ENCODE measurements around the gene R3HDM4.
"Not testable (repeated sequence)": the region's sequence is repeated elsewhere in the genome, so short reads cannot be mapped to it uniquely, and the experiment has no call there.

The R3HDM4 gene

DNA sequence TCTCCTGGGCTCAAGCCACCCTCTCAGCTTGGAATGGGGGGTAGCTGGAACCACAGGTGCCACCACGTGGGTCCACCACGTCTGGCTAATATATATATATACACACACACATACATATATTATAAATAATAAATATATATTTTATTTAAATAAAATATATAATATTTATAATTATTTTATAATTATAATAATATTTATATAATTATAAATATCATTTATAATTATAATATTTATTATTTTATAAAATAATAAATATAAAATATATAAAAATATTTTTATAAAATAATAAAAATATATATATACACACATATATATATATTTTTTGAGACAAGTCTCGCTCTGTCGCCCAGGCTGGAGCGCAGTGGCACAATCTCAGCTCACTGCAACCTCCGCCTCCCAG lies 58.5 kb downstream of the R3HDM4 start:
- DNase-seq (ENCODE audit: low read depth) = no peak

DNA sequence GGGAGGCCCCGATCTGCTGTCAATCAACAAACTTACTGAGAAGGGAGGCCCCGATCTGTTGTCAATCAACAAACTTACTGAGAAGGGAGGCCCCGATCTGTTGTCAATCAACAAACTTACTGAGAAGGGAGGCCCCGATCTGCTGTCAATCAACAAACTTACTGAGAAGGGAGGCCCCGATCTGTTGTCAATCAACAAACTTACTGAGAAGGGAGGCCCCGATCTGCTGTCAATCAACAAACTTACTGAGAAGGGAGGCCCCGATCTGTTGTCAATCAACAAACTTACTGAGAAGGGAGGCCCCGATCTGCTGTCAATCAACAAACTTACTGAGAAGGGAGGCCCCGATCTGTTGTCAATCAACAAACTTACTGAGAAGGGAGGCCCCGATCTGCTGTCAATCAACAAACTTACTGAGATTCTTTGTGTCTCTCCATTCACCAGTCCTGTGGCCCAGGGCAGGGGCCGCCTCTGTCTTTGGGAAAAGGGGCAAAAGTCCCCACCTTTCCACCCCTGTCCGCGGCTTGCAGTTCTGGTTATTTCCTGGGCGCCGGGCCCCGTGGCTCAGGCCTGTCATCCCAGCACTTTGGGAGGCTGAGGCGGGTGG lies 59.3 kb downstream of the R3HDM4 start:
- not testable (repeated sequence) for DNase-seq (ENCODE audit: low read depth)

DNA sequence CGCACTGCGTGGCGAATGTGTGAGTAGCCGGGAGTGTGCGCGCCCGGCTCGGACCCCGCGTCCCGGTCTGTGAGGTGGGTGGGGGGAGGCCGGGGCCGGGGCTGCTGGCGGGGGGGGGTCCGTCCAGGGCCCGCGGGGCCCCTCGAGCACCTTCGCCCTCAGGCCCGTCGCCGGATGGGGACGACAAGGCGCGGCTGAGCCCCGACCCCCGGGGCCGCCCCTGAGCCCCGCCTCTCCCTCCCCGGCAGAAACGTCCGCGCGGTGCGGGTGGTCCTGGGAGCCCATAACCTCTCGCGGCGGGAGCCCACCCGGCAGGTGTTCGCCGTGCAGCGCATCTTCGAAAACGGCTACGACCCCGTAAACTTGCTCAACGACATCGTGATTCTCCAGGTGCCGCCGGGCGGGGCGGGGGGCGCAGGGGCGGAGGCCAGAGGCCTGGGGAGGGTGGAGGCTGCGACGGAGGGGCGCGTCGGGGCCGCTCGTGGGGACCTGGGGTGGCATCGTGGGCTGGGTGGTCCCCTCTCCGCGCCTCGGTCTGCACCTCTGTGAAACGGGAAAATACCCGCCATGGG lies 59.9 kb downstream of the R3HDM4 start:
- no peak for DNase-seq (ENCODE audit: low read depth)

DNA sequence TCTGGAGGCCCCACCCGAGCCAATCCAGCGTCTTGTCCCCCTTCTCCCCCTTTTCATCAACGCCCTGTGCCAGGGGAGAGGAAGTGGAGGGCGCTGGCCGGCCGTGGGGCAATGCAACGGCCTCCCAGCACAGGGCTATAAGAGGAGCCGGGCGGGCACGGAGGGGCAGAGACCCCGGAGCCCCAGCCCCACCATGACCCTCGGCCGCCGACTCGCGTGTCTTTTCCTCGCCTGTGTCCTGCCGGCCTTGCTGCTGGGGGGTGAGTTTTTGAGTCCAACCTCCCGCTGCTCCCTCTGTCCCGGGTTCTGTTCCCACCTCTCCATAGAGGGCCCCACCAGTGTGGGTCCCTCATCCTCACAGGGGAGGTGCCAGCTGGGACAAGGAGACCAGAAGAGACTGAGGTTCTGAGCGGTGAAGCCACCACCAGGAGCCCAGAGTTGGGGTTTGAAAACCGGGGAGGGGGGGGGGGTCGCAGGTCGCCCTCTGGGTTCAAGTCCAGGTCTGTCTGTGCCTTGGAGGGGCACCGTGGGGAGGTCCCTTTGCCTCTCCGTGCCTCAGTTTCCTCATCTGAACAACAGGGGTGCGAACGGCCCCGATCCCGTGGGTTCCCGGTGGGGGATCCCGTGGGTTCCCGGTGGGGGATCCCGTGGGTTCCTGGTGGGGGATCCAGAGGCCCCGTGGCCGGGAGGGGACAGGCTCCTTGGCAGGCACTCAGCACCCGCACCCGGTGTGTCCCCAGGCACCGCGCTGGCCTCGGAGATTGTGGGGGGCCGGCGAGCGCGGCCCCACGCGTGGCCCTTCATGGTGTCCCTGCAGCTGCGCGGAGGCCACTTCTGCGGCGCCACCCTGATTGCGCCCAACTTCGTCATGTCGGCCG lies 60.6 kb downstream of the R3HDM4 start, which contains the start of gene ELANE:
Gene ELANE, plus strand, starts transcription at position 168 of the 878 bp plus-strand sequence. Its CDS starts 26 bp downstream, at position 194.
- DNase-seq (ENCODE audit: low read depth) = no peak

DNA sequence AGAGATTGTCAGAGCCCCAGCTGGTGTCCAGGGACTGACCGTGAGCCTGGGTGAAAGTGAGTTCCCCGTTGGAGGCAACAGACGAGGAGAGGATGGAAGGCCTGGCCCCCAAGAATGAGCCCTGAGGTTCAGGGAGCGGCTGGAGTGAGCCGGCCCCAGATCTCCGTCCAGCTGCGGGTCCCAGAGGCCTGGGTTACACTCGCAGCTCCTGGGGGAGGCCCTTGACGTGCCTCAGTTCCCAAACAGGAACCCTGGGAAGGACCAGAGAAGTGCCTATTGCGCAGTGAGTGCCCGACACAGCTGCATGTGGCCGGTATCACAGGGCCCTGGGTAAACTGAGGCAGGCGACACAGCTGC lies 62.1 kb downstream of the R3HDM4 start:
- no peak for DNase-seq (ENCODE audit: low read depth)

DNA sequence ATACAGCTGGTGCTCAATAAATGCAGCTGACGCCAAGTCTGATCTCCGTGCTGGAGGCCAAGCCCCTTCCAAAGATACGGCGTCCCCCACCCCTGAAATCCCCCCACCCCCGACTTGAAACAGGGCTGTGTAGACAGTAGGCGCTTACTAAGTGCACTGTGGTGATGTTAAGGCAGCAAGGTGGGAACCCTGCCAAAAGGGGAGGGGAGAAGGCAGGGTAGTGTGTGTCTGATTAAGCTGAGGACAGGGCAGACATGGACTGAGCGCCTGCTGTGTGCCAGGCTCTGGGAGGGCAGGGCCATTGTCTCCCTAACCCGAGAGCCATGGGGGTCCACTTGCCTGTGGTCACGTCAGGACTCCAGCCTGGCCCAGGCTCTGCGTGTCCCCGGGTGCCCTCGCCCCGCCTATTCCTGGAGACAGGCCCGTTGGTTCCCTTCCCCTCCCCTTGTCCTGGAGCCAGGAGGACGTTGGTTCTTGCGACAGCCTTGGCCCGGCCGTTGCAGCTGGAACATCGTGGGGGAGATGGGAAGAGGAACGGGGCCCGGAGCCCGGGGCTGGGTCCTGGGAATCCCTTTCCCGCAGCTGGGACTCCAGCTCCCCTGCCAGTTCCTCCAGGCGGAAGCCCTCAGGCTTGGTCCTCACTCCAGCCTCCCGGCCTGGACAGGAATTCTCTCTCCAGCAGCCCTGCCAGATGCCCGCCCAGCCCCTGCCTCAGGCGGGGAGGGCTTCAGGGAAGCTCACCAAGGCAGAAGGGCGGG lies 62.6 kb downstream of the R3HDM4 start:
- no peak for DNase-seq (ENCODE audit: low read depth)

DNA sequence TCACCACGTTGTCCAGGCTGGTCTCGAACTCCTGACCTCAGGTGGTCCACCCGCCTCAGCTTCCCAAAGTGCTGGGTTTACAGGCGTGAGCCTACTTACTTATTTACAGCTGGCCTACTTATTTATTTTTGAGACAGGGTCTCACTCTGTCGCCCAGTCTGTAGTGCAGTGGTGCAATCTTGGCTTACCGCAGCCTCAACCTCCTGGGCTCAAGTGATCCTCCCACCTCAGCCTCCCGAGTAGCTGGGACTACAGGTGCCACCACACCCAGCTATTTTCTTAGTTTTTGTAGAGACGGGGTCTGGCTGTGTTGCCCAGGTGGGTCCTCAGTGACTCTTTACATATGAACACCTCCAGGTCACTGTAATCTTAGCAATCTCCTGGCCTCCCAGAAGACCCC lies 63.8 kb downstream of the R3HDM4 start:
- DNase-seq (ENCODE audit: low read depth) = not testable (repeated sequence)

DNA sequence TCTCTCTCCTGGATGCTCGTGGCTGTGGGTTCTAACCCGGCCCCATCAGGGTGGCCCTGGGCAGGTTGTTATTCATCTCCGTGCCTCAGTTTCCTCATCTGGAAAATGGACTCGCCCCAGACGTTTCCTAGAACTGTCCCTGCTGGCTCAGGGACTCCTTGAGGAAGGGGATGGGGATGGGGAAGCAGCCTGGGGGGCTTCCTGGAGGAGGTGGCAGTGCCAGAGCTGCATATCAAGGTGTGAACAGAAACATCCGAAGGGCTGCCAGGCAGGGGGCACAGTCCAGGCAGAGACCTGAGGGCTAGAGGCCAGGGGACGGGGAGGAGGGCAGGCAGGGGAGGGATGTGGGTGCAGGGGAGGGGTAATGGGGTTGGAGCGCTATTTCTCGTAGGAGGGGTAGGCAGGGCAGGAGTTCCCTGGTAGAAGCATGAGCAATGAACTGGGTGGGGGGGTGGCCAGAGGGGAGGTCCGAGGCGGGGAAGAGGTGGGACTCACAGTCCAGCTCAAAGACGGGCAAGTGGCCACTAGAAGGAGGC lies 64.6 kb downstream of the R3HDM4 start:
- no peak for DNase-seq (ENCODE audit: low read depth)

Measured in CMK (cell line).